Gastrocnemius medialis (tissue), 4 donors: ENCODE data around the gene KCNK6. TPM values are rescaled to one million over a fixed set of nuclear protein-coding genes. Genes with fewer than 3 reads are reported as not detected.

Experiments used
- ATAC-seq, 2 donors: fragments of 150-250 bp; one replicate each; pipeline ENCODE4 v1.9.1; 2016
- DNase-seq, 2 donors: peaks; one replicate each; pipeline ENCODE4 v3.0.0-alpha.2; 2019
- H3K27ac ChIP-seq, 4 donors: fragments of 200-600 bp; sonication (generic); 1 replicate in 1 of 4; 2 replicates in 3 of 4; pipeline ENCODE4 v1.5.1; 2016 to 2018; ENCODE audit warnings: mild to moderate bottlenecking in 2 of 4, moderate library complexity in 1 of 4
- H3K27me3 ChIP-seq, 3 donors: fragments of 200-600 bp; sonication (generic) in 2 of 3; 1 replicate in 1 of 3; 2 replicates in 2 of 3; pipeline versions ENCODE4 v1.5.1 to v1.6.0; 2016 to 2019; ENCODE audit warnings: mild to moderate bottlenecking in 1 of 3, moderate library complexity in 1 of 3
- H3K36me3 ChIP-seq, 2 donors: fragments of 200-600 bp; sonication (generic) in 1 of 2; one replicate each; pipeline ENCODE4 v1.5.1; 2017 to 2018
- H3K4me1 ChIP-seq, 2 donors: fragments of 200-600 bp; sonication (generic) in 1 of 2; one replicate each; pipeline ENCODE4 v1.5.1; 2016 to 2017; ENCODE audit warnings: mild to moderate bottlenecking in 2 of 2
- H3K4me3 ChIP-seq, 4 donors: fragments of 200-600 bp; sonication (generic) in 3 of 4; 1 replicate in 1 of 4; 2 replicates in 3 of 4; pipeline ENCODE4 v1.5.1; 2016 to 2019; ENCODE audit warnings: mild to moderate bottlenecking in 2 of 4
- H3K9me3 ChIP-seq, 3 donors: fragments of 200-600 bp; sonication (generic) in 2 of 3; 1 replicate in 1 of 3; 2 replicates in 2 of 3; pipeline ENCODE4 v1.5.1; 2016 to 2019
- CTCF ChIP-seq, 5 experiments: fragments of 450-650 bp in 3 of 5; fragments of 200-600 bp in 2 of 5; sonication (generic) in 2 of 5; IDR thresholded peaks in 4 of 5; conservative IDR thresholded peaks in 1 of 5; 1 replicate in 4 of 5; 2 replicates in 1 of 5; pipeline ENCODE4 v1.5.1; 2016 to 2019; ENCODE audit warnings: antibody characterized with exemption in 5 of 5, mild to moderate bottlenecking in 3 of 5, moderate library complexity in 3 of 5
- POLR2A ChIP-seq, 2 donors: fragments of 450-650 bp; IDR thresholded peaks; one replicate each; pipeline ENCODE4 v1.6.1; 2017; ENCODE audit warnings: antibody characterized with exemption in 2 of 2, mild to moderate bottlenecking in 2 of 2, moderate library complexity in 2 of 2
- in situ Hi-C, 4 donors: fragments of 200-750 bp; cut with MboI; loops; one replicate each; pipeline versions ENCODE4 v1.15.0 to v1.8.0; 2017; ENCODE audit warnings: low sequenced_read_pairs in 4 of 4
- intact Hi-C: fragments of 100-400 bp; cut with DNase I; formaldehyde crosslinking; loops from one replicate; pipeline ENCODE4 v1.15.1; 2023; ENCODE audit warnings: low total_unique reads
- total RNA-seq, 4 donors: library from RNA; depleted of rRNA; stranded (reverse); fragments of >200 nt; gene quantifications; one replicate each; pipeline versions ENCODE4 v1.1.0 to v1.2.3, GENCODE V29; 2016

The KCNK6 gene
- total RNA-seq, 4 donors from 2014 or later = 0.15 to 0.90 (median 0.41) TPM

- in situ Hi-C loops (no loop called here), intact Hi-C loops (no loop called here)
- H3K27ac ChIP-seq = no peak overlapping the region
- no peak overlapping the region for H3K4me3 ChIP-seq
- ATAC-seq = no peak
- H3K36me3 ChIP-seq = no peaks in the 10 kb centered on the region
- H3K9me3 ChIP-seq = no peaks in the 10 kb centered on the region
- H3K27me3 ChIP-seq = peaks cover 32 to 41% (median 39%) of the 10 kb centered on the region in 3 donors
- DNase-seq = no peak
- no peaks in the 10 kb centered on the region for H3K4me1 ChIP-seq
- no peak for TF ChIP-seq CTCF (IDR thresholded peaks at IDR 0.05 in 4 of 5, conservative IDR thresholded peaks at IDR 0.05 in 1 of 5)
- TF ChIP-seq POLR2A (IDR thresholded peaks at IDR 0.05) = no peak
Observed at GRCh38 chr19:38355728-38356725, 36.4 kb downstream of the KCNK6 start.

GRCh38 chr19:38358071-38358470, 38.4 kb downstream of the KCNK6 start:
- Histone ChIP-seq H3K4me3 (no peak overlapping the region), H3K27me3 (peaks cover 25 to 40% (median 28%) of the 10 kb centered on the region in 3 donors), H3K27ac (no peak overlapping the region), H3K9me3 (no peaks in the 10 kb centered on the region), H3K4me1 (peaks cover 5 to 14% of the 10 kb centered on the region in 2 donors), H3K36me3 (no peaks in the 10 kb centered on the region)
- TF ChIP-seq POLR2A (IDR thresholded peaks at IDR 0.05) (no peak), CTCF (IDR thresholded peaks at IDR 0.05 in 4 of 5, conservative IDR thresholded peaks at IDR 0.05 in 1 of 5) (no peak)
- ATAC-seq = no peak
- in situ Hi-C loops (no loop called here), intact Hi-C loops (no loop called here)
- no peak for DNase-seq

- intact Hi-C loops = no loop called here
- H3K27ac ChIP-seq = no peak overlapping the region
- H3K9me3 ChIP-seq = no peaks in the 10 kb centered on the region
- no peaks in the 10 kb centered on the region for H3K36me3 ChIP-seq
- H3K4me1 ChIP-seq = peaks cover 5 to 14% of the 10 kb centered on the region in 2 donors
- ATAC-seq (no peak), DNase-seq (no peak)
- H3K4me3 ChIP-seq = no peak overlapping the region
- H3K27me3 ChIP-seq = peaks cover 21 to 34% (median 25%) of the 10 kb centered on the region in 3 donors
- TF ChIP-seq CTCF (IDR thresholded peaks at IDR 0.05 in 4 of 5, conservative IDR thresholded peaks at IDR 0.05 in 1 of 5) (no peak), POLR2A (IDR thresholded peaks at IDR 0.05) (no peak)
- in situ Hi-C loops = no loop called here
Observed at GRCh38 chr19:38359242-38360021, 39.8 kb downstream of the KCNK6 start.

GRCh38 chr19:38360351-38360750, 40.7 kb downstream of the KCNK6 start:
- H3K27me3 ChIP-seq = peaks cover 21 to 34% (median 25%) of the 10 kb centered on the region in 3 donors
- H3K4me3 ChIP-seq = no peak overlapping the region

More at GRCh38 chr19:38360351-38360750, 40.7 kb downstream of the KCNK6 start:
- no peak overlapping the region for H3K27ac ChIP-seq
- ATAC-seq (no peak), DNase-seq (no peak)
- no peaks in the 10 kb centered on the region for H3K9me3 ChIP-seq
- intact Hi-C loops (no loop called here), in situ Hi-C loops (no loop called here)
- H3K4me1 ChIP-seq = peaks cover 5 to 14% of the 10 kb centered on the region in 2 donors
- H3K36me3 ChIP-seq = no peaks in the 10 kb centered on the region
- no peak for TF ChIP-seq POLR2A (IDR thresholded peaks at IDR 0.05)
- TF ChIP-seq CTCF (IDR thresholded peaks at IDR 0.05 in 4 of 5, conservative IDR thresholded peaks at IDR 0.05 in 1 of 5) = no peak
